Breast epithelium (tissue), 3 donors: Measurements from ENCODE around the gene PGBD4.

Experiments used
- POLR2AphosphoS5 ChIP-seq, 3 donors: sonication (generic); formaldehyde crosslinking; IDR thresholded peaks; one replicate each; pipeline ENCODE4 v1.6.1; 2017; ENCODE audit warnings: antibody characterized with exemption in 3 of 3
- TF ChIP-seq, protein P1 (sequence below), 3 donors: fragments of 450-650 bp; IDR thresholded peaks; one replicate each; pipeline ENCODE4 v1.5.1; 2016 to 2017; ENCODE audit warnings: antibody characterized with exemption in 3 of 3, mild to moderate bottlenecking in 3 of 3, moderate library complexity in 3 of 3

DNA sequence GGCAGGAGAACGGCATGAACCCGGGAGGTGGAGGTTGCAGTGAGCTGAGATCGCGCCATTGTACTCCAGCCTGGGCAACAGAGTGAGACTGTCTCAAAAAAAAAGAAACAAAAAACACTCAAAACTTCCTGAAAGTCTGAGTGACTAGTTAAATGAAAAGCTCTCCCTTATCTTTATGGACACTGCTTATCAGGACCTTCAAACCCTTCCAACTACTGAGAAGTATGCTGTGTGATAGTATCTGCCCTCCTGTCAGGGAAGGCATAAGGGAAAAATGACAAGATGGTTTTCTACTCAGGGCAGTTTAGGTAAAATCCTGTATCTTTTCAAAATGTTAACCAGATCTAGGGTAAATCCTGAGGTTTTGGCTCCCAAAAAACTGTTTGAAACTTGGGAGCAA is 22.0 kb upstream of the PGBD4 start:
- TF ChIP-seq, protein P1, sequence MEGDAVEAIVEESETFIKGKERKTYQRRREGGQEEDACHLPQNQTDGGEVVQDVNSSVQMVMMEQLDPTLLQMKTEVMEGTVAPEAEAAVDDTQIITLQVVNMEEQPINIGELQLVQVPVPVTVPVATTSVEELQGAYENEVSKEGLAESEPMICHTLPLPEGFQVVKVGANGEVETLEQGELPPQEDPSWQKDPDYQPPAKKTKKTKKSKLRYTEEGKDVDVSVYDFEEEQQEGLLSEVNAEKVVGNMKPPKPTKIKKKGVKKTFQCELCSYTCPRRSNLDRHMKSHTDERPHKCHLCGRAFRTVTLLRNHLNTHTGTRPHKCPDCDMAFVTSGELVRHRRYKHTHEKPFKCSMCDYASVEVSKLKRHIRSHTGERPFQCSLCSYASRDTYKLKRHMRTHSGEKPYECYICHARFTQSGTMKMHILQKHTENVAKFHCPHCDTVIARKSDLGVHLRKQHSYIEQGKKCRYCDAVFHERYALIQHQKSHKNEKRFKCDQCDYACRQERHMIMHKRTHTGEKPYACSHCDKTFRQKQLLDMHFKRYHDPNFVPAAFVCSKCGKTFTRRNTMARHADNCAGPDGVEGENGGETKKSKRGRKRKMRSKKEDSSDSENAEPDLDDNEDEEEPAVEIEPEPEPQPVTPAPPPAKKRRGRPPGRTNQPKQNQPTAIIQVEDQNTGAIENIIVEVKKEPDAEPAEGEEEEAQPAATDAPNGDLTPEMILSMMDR (IDR thresholded peaks at IDR 0.05) = no peak
- no peak for TF ChIP-seq POLR2AphosphoS5 (IDR thresholded peaks at IDR 0.05)
